HEK293 (cell line): ENCODE measurements around the gene AKAP8.

Experiments used
- CTCF ChIA-PET: fragments of 350-600 bp; formaldehyde crosslinking; extraction: SDS; loops from one replicate; lab custom pipeline; 2021; ENCODE audit warnings: antibody characterized with exemption; lab: Yijun Ruan, JAX
- POLR2A ChIA-PET: fragments of 300-600 bp; formaldehyde crosslinking; extraction: SDS; loops from one replicate; lab custom pipeline; 2020; ENCODE audit warnings: antibody characterized with exemption, inconsistent platforms; lab: Yijun Ruan, JAX
- H3K27ac ChIP-seq: fragments of 200-500 bp; sonication (Bioruptor generic); 2 replicates; pipeline ENCODE4 v1.5.1; 2014; ENCODE audit warnings: low read depth, low read length, control low read depth, inconsistent platforms; ENCODE audit errors: extremely low read depth
- H3K36me3 ChIP-seq, 2 experiments: fragments of 200-500 bp in 1 of 2; sonication (Bioruptor generic) in 1 of 2; 1 replicate in 1 of 2; 2 replicates in 1 of 2; pipeline ENCODE4 v1.5.1; 2014 to 2017; ENCODE audit warnings: inconsistent platforms in 2 of 2, low read length in 2 of 2; ENCODE audit not compliant: control insufficient read depth in 2 of 2, insufficient read depth in 1 of 2
- H3K4me1 ChIP-seq: fragments of 200-500 bp; sonication (Bioruptor generic); 2 replicates; pipeline ENCODE4 v1.5.1; 2014; ENCODE audit warnings: mild to moderate bottlenecking, low read length, inconsistent platforms; ENCODE audit not compliant: control insufficient read depth, insufficient read depth
- H3K4me3 ChIP-seq: 2 replicates; pipeline ENCODE4 v1.5.1; 2011; ENCODE audit warnings: low read depth, mild to moderate bottlenecking, control low read depth, low read length, moderate library complexity
- H3K9me3 ChIP-seq: fragments of 200-500 bp; sonication (Bioruptor generic); 2 replicates; pipeline ENCODE4 v1.5.1; 2014; ENCODE audit warnings: low read depth, low read length, inconsistent platforms; ENCODE audit not compliant: control insufficient read depth, insufficient read depth
- BCL6B ChIP-seq: fragments of 450-650 bp; formaldehyde crosslinking; IDR thresholded peaks from 2 replicates; pipeline ENCODE4 v1.5.1; 2017; ENCODE audit warnings: missing biosample characterization, missing genetic modification characterization
- EGR2 ChIP-seq: fragments of 450-650 bp; formaldehyde crosslinking; IDR thresholded peaks from 2 replicates; pipeline ENCODE4 v1.5.1; 2016; ENCODE audit warnings: low read depth, missing biosample characterization, missing genetic modification characterization
- GLIS2 ChIP-seq: fragments of 450-650 bp; formaldehyde crosslinking; IDR thresholded peaks from 2 replicates; pipeline ENCODE4 v1.5.1; 2016; ENCODE audit warnings: missing biosample characterization, missing genetic modification characterization
- INSM2 ChIP-seq: fragments of 450-650 bp; formaldehyde crosslinking; IDR thresholded peaks from 2 replicates; pipeline ENCODE4 v1.5.1; 2016; ENCODE audit warnings: missing biosample characterization, missing genetic modification characterization
- TSHZ1 ChIP-seq: fragments of 450-650 bp; formaldehyde crosslinking; IDR thresholded peaks from 2 replicates; pipeline ENCODE4 v1.5.1; 2016; ENCODE audit warnings: missing biosample characterization, missing genetic modification characterization, borderline replicate concordance
- YY2 ChIP-seq: fragments of 450-650 bp; formaldehyde crosslinking; IDR thresholded peaks from 2 replicates; pipeline ENCODE4 v1.5.1; 2016; ENCODE audit warnings: missing biosample characterization, missing genetic modification characterization
- ZBTB17 ChIP-seq: fragments of 450-650 bp; formaldehyde crosslinking; IDR thresholded peaks from 2 replicates; pipeline ENCODE4 v1.5.1; 2016; ENCODE audit warnings: missing biosample characterization, missing genetic modification characterization
- ZFP3 ChIP-seq: fragments of 450-650 bp; formaldehyde crosslinking; IDR thresholded peaks from 2 replicates; pipeline ENCODE4 v1.5.1; 2016; ENCODE audit warnings: low read depth, missing biosample characterization, missing genetic modification characterization
- ZNF114 ChIP-seq: fragments of 450-650 bp; formaldehyde crosslinking; IDR thresholded peaks from 2 replicates; pipeline ENCODE4 v1.5.0; 2017; ENCODE audit warnings: missing biosample characterization, missing genetic modification characterization
- ZNF155 ChIP-seq: fragments of 450-650 bp; formaldehyde crosslinking; IDR thresholded peaks from 2 replicates; pipeline ENCODE4 v1.5.1; 2016; ENCODE audit warnings: missing biosample characterization, missing genetic modification characterization
- ZNF16 ChIP-seq: fragments of 450-650 bp; formaldehyde crosslinking; IDR thresholded peaks from 2 replicates; pipeline ENCODE4 v1.5.1; 2016; ENCODE audit warnings: low read depth, missing biosample characterization, missing genetic modification characterization
- ZNF266 ChIP-seq: fragments of 450-650 bp; formaldehyde crosslinking; IDR thresholded peaks from 2 replicates; pipeline ENCODE4 v1.5.1; 2016; ENCODE audit warnings: missing biosample characterization, missing genetic modification characterization, low read depth
- ZNF433 ChIP-seq: fragments of 450-650 bp; formaldehyde crosslinking; IDR thresholded peaks from 2 replicates; pipeline ENCODE4 v1.5.1; 2016; ENCODE audit warnings: missing biosample characterization, missing genetic modification characterization, low read depth
- ZNF501 ChIP-seq: fragments of 450-650 bp; formaldehyde crosslinking; IDR thresholded peaks from 2 replicates; pipeline ENCODE4 v1.5.1; 2016; ENCODE audit warnings: missing biosample characterization, missing genetic modification characterization
- ZNF510 ChIP-seq: fragments of 450-650 bp; formaldehyde crosslinking; IDR thresholded peaks from 2 replicates; pipeline ENCODE4 v1.5.1; 2018; ENCODE audit warnings: mild to moderate bottlenecking, missing genetic modification characterization, missing biosample characterization; ENCODE audit not compliant: insufficient replicate concordance
- ZNF600 ChIP-seq: fragments of 450-650 bp; formaldehyde crosslinking; IDR thresholded peaks from 2 replicates; pipeline ENCODE4 v1.5.1; 2016; ENCODE audit warnings: missing biosample characterization, missing genetic modification characterization
- ZNF664 ChIP-seq: fragments of 450-650 bp; formaldehyde crosslinking; IDR thresholded peaks from 2 replicates; pipeline ENCODE4 v1.5.1; 2016; ENCODE audit warnings: missing biosample characterization, missing genetic modification characterization
- ZNF692 ChIP-seq: fragments of 450-650 bp; formaldehyde crosslinking; IDR thresholded peaks from 2 replicates; pipeline ENCODE4 v1.5.1; 2016; ENCODE audit warnings: missing biosample characterization, missing genetic modification characterization
- ZNF701 ChIP-seq: fragments of 450-650 bp; formaldehyde crosslinking; IDR thresholded peaks from 2 replicates; pipeline ENCODE4 v1.5.1; 2016; ENCODE audit warnings: missing biosample characterization, missing genetic modification characterization
- ZNF707 ChIP-seq: fragments of 450-650 bp; formaldehyde crosslinking; IDR thresholded peaks from 2 replicates; pipeline ENCODE4 v1.5.1; 2016; ENCODE audit warnings: missing biosample characterization, missing genetic modification characterization
- ZNF785 ChIP-seq: fragments of 450-650 bp; formaldehyde crosslinking; IDR thresholded peaks from 2 replicates; pipeline ENCODE4 v1.5.1; 2016; ENCODE audit warnings: missing biosample characterization, missing genetic modification characterization
- TF ChIP-seq, protein P1 (sequence below): fragments of 450-650 bp; formaldehyde crosslinking; IDR thresholded peaks from 2 replicates; pipeline ENCODE4 v1.5.1; 2017; ENCODE audit warnings: missing biosample characterization, missing genetic modification characterization
- TF ChIP-seq, protein P2 (sequence below): fragments of 450-650 bp; formaldehyde crosslinking; IDR thresholded peaks from 2 replicates; pipeline ENCODE4 v1.5.1; 2016; ENCODE audit warnings: missing biosample characterization, missing genetic modification characterization
- TF ChIP-seq, protein P3 (sequence below): fragments of 450-650 bp; formaldehyde crosslinking; IDR thresholded peaks from 2 replicates; pipeline ENCODE4 v1.5.1; 2016; ENCODE audit warnings: missing biosample characterization, missing genetic modification characterization

The AKAP8 gene

DNA sequence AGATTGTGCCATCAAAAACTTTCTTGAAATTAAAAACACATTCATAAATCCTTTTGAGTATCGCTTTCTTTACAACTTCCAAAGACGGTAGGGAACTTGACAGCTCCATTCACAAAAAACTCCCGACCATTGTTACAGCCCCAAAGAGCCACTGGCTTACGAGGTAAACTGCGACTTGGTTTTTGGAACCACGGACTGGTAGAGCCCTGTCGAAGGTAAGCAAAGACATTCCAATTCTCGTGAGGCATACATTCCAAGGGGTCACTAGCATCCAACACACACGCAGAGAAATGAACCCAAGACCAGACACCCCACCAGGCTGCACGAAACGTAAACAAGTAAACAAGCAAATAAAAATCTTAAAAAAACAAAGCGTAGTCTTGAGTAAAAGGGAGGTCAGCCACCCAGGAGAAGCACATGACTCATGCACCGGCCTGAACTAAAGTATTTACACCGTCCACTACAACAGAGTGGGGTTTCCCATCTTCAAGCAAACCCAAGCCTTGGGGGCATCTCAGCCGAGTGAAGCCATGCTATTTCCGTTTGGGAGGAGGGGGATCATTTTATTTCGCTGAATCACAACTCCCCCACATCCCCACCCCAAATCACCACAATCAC is 48.7 kb downstream of the AKAP8 start:
- H3K4me3 ChIP-seq, result peak overlapping the region; percentile 98
- no peak for TF ChIP-seq ZNF155 (tag by site-specific recombination)
- no peak for TF ChIP-seq ZBTB17 (tag by site-specific recombination)
- TF ChIP-seq ZNF16, result no peak
- TF ChIP-seq, protein P1, sequence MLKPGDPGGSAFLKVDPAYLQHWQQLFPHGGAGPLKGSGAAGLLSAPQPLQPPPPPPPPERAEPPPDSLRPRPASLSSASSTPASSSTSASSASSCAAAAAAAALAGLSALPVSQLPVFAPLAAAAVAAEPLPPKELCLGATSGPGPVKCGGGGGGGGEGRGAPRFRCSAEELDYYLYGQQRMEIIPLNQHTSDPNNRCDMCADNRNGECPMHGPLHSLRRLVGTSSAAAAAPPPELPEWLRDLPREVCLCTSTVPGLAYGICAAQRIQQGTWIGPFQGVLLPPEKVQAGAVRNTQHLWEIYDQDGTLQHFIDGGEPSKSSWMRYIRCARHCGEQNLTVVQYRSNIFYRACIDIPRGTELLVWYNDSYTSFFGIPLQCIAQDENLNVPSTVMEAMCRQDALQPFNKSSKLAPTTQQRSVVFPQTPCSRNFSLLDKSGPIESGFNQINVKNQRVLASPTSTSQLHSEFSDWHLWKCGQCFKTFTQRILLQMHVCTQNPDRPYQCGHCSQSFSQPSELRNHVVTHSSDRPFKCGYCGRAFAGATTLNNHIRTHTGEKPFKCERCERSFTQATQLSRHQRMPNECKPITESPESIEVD (tag by site-specific recombination), result no peak
- TF ChIP-seq ZNF114, result no peak
- TF ChIP-seq, protein P2, sequence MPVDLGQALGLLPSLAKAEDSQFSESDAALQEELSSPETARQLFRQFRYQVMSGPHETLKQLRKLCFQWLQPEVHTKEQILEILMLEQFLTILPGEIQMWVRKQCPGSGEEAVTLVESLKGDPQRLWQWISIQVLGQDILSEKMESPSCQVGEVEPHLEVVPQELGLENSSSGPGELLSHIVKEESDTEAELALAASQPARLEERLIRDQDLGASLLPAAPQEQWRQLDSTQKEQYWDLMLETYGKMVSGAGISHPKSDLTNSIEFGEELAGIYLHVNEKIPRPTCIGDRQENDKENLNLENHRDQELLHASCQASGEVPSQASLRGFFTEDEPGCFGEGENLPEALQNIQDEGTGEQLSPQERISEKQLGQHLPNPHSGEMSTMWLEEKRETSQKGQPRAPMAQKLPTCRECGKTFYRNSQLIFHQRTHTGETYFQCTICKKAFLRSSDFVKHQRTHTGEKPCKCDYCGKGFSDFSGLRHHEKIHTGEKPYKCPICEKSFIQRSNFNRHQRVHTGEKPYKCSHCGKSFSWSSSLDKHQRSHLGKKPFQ (tag by site-specific recombination), result no peak
- TF ChIP-seq ZNF510 (tag by site-specific recombination), result no peak
- peak; percentile 14; the same call in 1 of the 2 replicates for TF ChIP-seq ZNF692 (tag by site-specific recombination)
- TF ChIP-seq, protein P3, sequence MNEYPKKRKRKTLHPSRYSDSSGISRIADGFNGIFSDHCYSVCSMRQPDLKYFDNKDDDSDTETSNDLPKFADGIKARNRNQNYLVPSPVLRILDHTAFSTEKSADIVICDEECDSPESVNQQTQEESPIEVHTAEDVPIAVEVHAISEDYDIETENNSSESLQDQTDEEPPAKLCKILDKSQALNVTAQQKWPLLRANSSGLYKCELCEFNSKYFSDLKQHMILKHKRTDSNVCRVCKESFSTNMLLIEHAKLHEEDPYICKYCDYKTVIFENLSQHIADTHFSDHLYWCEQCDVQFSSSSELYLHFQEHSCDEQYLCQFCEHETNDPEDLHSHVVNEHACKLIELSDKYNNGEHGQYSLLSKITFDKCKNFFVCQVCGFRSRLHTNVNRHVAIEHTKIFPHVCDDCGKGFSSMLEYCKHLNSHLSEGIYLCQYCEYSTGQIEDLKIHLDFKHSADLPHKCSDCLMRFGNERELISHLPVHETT (tag by site-specific recombination), result 0 out of 2 replicates have a peak, but pooled peaks have one; percentile 31
- no peak for TF ChIP-seq TSHZ1 (tag by site-specific recombination)
- TF ChIP-seq BCL6B, result no peak
- no peak for TF ChIP-seq ZNF433 (tag by site-specific recombination)
- no peak for TF ChIP-seq ZNF664 (tag by site-specific recombination)
- TF ChIP-seq ZNF600 (tag by site-specific recombination), result peak; percentile 52; the same call in 1 of the 2 replicates
- TF ChIP-seq ZNF701 (tag by site-specific recombination), result no peak
- TF ChIP-seq ZNF707 (tag by site-specific recombination), result no peak
- no peak for TF ChIP-seq ZNF266 (tag by site-specific recombination)
- no peak for TF ChIP-seq ZFP3
- TF ChIP-seq YY2, result no peak
- TF ChIP-seq ZNF501 (tag by site-specific recombination), result no peak
- peak; percentile 39; the same call in 1 of the 2 replicates for TF ChIP-seq GLIS2 (tag by site-specific recombination)
- TF ChIP-seq ZNF785 (tag by site-specific recombination), result no peak
- no peak for TF ChIP-seq INSM2 (tag by site-specific recombination)
- TF ChIP-seq EGR2 (tag by site-specific recombination), result 0 out of 2 replicates have a peak, but pooled peaks have one; percentile 24

More for the DNA sequence above, 48.7 kb downstream of the AKAP8 start:
- Histone ChIP-seq H3K36me3 (no peaks in the 10 kb centered on the region; a peak in 1 of 3 replicates), H3K9me3 (no peaks in the 10 kb centered on the region), H3K4me1 (peaks cover 26% of the 10 kb centered on the region), H3K27ac (peak overlapping the region; percentile 94)
- ChIA-PET POLR2A (interaction anchor here (1.0 to 1.4 kb wide), 2 partner anchors 13 to 49 kb away, joined by 3 to 6 read pairs; partner anchors contain the start of gene AKAP8), CTCF (no interaction called here)
